Stimulated activated CD8-positive, alpha-beta memory T cell treated with anti-CD3 and anti-CD28 coated beads, Interleukin-15, amount 100 ng/mL, for 1 hour (primary cell): ENCODE data around the gene NPIPB12.
A peak's percentile ranks its signal among the peaks of the same experiment; 100 is the strongest.
"Not testable (repeated sequence)": the region's sequence is repeated elsewhere in the genome, so short reads cannot be mapped to it uniquely, and the experiment has no call there.

Experiments
- DNase-seq: peaks from one replicate; pipeline ENCODE4 v3.0.0-alpha.2; 2020; ENCODE audit warnings: low read depth

Gene NPIPB12

DNA sequence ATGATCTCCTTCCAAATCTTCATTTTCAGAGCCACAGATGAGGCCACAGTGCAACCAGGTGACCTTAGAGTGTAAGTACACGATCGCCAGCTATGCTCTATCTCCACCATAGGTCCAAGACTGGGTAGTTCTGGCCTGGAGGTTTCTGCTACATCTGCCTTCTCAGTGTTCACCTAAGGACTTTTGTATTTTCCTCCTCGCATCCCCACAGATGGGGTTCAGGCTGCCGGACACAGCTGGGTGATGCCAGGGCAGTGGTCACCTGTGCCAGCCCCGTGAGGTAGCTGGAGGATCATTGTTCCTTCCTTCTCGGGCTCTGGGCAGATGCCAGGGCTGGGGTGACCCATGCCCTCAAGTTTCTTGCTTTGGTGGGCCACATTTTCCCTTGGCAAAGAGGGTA, at the start of gene NPIPB12:
Gene NPIPB12, minus strand, starts transcription at position 101 of the 400 bp plus-strand sequence.
- not testable (repeated sequence) for DNase-seq

DNA sequence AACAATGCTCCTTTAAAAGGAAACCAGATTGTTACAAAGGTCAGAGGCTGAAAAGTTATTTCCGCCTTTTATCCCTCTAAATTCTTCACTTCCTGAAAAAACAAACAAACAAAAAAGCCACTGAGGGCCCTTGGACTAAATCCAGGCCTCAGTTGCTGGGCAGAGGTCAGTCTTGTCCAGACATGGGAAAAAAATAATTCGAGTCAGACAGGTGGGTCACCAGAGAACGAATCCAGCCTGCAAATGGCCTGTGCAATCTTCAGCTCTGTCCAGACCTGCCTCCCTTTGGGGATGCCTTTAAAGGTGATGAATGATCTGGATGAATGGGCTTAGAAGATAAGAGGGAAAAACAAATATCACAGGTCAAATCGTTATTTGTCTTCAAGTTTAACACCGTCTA, 15.3 kb upstream of the NPIPB12 start:
- not testable (repeated sequence) for DNase-seq

DNA sequence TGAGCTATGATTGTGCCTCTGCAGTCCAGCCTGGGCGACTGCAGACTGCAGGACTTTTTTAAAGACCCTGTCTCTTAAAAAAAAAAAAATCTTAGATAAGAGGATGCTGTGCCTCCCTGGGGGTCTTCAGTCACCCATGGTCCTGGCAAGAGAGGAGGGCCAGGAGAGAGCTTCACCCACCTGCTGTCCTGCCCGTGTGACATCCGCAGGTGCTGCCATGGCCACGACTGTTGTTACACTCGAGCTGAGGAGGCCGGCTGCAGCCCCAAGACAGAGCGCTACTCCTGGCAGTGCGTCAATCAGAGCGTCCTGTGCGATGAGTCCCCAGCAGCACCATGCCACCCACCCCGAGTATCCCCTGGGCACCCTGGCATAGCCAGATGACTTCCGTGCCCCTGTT, 23.9 kb downstream of the NPIPB12 start:
- DNase-seq, result not testable (repeated sequence)

DNA sequence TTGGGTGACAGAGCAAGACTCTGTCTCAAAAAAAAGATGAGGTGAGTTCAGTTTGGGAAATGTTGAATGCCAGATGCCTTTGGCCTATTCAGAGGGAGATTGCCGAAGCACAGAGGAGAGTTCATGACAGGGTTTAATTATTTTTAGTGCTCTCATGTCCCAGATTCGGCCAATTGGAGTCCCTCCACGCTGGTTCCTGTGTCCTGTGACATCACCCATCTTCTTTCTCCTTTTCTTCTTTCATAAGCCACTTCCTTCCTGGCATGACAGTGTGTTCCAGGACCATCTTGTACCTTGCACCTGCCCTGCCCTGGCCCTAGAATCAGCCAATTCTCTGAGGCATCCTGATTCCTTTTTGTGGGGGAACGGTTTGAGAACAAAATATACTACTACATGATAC, 34.1 kb downstream of the NPIPB12 start:
- DNase-seq, result not testable (repeated sequence)

DNA sequence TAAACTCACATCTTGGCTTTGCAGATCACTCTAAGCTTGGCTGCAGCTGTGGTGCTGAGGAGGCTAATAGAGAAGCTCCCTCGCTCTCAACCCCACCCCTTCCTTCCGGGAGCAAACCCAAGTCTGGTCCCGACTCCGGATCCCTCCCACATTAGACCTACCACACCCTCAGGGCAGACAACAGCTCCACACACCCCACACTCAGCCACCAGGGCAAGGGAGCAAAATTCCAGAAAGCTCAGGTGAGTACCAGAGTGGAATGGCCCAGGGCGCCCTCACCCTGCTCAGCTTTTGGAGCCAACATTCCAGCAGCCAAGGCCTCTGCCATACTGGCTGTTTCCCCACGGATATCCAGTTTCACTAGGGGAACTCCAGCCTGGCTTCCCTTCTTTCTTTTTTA, 36.5 kb downstream of the NPIPB12 start:
- DNase-seq, result peak; percentile 16

DNA sequence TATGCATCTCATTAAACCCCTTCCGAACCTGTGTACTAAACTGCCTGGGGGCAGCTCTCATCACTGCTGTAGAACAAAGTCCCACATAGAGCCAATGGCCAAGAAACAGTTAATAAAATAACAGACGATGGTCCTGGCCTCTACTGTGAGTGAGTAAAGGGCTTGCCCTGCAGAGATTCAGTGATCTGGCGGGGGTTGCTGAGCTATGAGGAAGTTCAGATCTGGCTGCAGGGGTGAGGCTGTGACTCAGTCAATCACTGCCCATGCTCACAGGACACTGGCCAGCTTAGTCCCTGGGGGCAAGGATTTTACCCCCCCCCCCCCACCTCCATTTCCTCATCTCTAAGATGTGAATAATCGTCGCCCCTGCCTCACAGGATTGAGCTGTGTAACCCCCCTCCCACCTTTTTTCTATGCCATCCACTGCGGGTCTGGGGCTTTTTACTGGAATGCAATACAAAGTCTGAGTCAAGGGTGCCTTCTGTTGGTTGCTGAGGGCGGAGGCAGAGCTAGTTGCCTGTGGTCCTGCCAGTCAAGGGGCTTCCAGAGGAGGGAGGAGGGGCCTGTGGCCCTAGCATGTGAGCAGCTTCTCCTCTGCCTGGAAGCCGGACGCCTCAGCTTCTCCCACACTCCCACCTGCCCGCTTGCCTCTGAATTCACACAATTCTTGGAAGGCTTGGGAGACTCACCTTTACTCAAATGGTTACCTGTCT, 38.4 kb downstream of the NPIPB12 start:
- not testable (repeated sequence) for DNase-seq

DNA sequence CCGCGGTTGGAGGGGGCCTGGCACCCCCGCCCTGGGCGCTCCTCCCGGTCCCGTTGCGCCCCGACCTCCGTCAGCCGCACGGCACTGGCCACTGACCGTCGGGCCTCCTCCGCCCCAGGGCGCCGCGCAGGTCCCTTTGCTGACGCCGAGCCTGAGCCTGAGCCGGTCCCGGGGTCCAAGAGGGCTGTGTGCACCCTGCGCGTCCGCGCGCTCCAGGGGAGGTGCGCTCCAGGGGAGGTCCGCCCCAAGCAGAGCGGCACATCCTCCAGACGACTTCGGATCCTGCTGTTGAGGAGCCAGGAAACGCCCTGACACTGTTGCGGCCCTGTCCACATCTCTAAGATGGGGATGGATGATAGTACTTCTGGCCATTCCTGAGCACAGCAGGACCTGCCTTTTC, 39.3 kb downstream of the NPIPB12 start:
- DNase-seq, result not testable (repeated sequence)

DNA sequence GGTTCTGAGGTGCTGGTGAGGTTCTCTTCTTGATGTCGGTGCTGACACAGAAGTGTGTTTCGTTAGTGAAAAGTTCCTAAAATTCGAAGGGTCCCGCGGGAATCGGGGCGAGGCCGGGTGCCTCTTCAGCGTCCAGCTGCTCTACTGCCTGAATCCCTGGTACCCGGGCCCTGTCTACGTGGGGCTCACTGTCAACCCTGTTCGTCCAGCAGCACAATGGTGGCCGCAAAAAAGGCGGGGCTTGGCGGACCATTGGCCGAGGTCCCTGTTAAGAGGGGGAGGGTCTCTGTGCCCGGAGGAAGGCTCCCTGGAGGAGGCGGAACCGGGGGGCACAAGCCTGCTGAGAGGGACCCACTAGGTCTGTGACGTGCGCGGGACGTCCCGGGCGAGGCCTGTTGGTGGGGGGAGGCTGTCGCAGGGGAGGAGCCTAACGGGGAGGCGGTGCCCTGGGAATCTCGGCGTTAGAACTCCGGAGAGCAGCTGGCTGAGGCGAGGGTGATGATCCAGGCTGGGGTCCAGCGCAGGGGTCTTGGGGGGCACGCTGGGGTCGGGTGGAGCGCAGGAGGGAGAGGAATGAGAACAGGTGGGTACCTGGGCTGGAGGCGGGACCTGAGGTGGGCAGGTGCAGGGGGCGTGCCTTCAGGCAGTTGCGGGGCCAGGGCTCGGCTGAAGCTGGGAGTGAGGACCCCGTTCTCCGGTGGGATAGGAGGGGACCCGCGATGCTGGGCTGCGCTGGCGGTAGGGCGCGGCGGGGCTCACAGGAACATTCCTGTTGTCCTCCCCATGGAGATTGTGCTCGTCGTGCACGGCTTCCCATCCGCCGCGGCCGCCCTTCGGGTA, 40.0 kb downstream of the NPIPB12 start:
- DNase-seq, result not testable (repeated sequence)

DNA sequence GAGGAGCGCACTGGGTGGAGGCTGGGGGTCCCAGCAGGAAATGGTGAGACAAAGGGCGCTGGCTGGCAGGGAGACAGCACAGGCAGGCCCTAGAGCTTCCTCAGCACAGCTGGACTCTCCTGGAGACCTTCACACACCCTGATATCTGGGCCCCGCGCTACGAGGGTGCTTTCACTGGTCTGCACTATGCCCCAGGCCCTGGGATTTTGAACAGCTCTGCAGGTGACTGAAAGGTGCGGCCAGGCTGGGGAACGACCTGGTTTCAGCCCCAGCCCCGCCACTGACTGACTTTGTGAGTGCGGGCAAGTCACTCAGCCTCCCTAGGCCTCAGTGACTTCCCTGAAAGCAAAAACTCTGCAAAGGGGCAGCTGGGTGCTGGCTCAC, 45.6 kb downstream of the NPIPB12 start:
- not testable (repeated sequence) for DNase-seq

DNA sequence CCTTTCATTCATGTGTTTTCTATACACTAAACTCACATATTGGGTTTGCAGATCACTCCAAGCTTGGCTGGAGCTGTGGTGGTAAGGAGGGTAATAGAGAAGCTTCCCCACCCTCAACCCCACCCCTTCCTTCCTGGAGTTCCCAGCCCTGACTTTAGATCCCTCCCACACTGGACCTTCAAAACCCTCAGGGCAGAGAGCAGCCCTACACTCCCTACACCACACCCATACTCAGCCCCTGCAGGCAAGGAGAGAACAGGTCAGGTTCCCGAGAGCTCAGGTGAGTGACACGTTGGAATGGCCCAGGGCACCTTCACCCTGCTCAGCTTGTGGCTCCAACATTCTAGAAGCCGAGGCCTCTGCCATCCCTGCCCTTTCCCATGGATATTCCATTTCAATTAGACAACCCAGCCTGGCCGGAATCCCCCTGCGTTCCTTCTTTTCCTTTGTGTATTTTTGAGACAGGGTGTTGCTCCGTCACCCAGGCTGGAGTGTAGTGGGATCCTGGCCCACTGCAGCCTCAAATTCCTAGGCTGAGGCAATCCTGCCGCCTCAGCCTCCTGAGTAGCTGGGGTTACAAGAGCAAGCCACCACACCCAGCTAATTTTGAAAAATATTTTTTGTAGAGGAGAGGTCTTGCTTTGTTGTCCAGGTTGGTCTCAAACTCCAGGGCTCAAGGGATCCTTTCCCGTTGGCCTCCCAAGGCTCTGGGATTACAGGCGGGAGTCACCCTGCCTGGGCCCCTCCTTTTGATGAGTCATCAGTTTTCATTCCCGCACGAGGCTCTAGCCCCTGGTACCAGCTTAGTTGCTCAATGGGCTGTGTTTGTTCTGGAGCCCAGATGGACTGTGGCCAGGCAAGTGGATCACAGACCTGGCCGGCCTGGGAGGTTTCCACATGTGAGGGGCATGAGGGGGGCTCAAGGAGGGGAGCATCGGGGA, 46.2 kb downstream of the NPIPB12 start, which contains the start of gene SULT1A4:
Gene SULT1A4, plus strand, starts transcription at position 208 of the 941 bp plus-strand sequence. CDS start 1,473 bp downstream, outside the sequence.
- not testable (repeated sequence) for DNase-seq

DNA sequence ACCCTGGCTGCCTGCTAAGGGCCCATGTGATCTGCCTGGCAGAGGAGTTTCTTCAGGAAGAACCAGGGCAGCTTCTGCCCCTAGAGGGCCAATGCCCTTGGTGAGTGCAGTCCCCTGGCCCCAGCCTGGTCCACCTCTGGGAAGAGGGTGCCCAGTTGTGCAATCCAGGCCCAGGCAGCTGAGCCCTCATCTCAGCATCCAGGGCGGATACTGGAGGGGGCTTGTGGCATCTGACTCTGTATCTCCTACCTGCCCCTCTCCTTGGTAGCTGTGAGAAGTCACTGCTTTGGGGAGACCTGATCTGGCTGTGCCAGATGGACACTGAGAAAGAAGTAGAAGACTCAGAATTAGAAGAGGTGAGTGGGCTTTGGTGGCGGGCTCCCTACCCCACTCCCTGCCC, 48.5 kb downstream of the NPIPB12 start:
- DNase-seq, result not testable (repeated sequence)

DNA sequence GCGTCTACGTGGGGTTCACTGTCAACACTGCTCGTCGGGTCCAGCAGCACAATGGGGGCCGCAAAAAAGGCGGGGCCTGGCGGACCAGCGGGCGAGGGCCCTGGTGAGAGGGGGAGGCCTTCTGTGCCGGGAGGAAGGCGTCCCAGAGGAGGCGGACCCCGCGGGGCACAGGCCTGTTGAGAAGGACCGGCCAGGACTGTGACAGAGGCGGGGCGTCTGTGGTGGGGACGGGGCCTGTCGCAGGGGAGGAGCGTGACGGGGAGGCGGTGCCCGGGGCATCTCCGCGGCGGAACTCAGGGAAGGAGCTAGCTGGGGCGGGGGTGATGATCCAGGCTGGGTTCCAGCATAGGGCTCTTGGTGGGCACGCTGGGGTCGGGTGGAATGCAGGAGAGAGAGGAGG, 51.4 kb downstream of the NPIPB12 start:
- not testable (repeated sequence) for DNase-seq

DNA sequence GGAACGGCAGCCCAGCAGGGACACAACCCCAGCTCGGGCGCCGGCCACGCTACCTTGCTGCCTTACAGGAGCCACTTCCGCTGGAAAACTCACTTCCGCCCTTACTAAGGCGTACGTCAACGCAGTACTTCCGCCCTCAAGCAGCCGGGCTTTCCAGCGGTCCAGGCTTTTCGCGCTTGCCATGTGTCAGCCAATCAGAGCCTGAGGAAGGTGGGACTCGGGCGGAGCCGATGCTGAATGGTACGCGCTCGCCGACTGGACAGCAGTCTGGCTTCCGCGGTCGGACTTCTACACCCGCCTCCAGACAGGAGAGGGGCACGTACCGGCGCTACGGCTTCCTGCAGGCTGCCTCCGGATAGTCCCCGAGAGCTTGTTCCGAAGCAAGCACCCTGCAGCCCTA, 51.9 kb downstream of the NPIPB12 start, which contains the start of the genes BOLA2 and SLX1B:
Gene BOLA2, minus strand, starts transcription at position 83 of the 400 bp plus-strand sequence. CDS start 98 bp downstream, outside the sequence.
Gene SLX1B, plus strand, starts transcription at position 265 of the 400 bp plus-strand sequence.
- DNase-seq, result not testable (repeated sequence)

DNA sequence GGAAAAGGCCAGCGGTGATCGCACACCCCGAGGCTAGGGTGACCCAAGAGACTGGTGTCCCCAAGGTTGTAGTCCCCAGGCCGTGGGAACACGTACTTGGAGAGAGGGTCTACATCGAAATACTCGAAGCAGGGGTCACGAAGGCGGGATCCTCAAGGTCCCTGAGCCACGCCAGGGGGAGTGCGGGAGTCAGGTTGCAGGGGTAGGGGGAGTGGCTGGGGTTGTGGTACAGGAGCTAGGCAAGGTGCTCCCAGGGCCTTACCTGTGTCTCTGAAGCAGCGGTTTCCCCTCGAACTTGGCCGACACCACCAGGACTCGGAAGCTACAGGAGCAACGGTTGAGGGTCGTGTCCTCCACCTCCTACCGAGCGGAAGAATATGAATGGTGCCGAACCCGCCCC, 52.5 kb downstream of the NPIPB12 start:
- not testable (repeated sequence) for DNase-seq
